DMS 273 treated with DMSO at 0.1 percent for 48 hours (cell line): Measurements from ENCODE around the gene PKP4.

Experiments used
- DNase-seq: peaks from one replicate; lab custom pipeline; 2025; lab: John Stamatoyannopoulos, UW

PKP4 gene

DNA sequence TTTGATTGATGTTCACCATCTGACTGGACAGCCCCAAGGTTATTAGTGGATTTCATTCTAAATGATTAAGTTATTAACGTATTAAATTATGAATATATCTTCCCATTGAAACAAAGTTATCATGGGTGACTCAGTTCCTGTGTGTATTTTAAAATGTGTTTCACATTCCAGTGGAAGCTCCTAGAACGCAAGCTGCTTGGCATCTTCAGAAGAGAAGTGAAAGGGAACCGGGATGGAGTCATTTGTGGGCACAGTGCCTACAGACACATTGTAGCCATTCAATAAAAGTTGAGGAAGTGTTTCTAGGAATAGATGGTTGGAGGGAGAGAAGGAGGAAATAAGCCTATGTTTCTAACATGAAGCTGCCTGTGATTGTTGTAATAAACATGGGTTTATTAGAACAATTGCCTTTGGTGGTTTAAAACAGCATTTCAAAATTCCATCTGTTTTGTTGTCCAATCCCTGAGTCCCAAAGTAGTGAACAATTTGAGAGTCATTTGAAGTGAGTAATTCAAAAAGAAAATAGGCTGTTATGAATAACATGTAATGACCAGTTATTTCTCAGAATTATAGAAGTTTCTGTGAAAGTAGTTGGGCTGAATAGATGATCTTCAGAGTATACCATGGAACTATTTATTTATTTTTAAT lies 143.5 kb downstream of the PKP4 start:
- no peak for DNase-seq

DNA sequence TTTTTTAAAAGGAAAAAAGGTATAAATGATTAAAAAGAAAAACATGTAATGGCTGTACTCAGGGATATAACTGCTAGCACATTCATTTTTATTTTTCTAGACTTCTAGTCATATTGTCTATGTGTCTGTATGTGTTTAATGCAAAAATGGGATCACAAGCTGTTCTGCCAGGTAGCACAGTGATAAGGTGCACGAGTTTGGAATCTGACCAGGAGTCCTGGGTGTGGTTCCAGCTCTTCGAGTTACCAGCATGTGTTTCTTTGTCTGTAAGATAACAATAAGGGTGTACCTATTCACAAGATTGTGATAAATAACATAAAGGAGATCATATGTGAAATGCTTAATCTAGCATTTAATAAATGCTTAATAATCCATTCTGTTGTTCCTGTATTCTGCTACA lies 145.3 kb downstream of the PKP4 start:
- DNase-seq: no peak

DNA sequence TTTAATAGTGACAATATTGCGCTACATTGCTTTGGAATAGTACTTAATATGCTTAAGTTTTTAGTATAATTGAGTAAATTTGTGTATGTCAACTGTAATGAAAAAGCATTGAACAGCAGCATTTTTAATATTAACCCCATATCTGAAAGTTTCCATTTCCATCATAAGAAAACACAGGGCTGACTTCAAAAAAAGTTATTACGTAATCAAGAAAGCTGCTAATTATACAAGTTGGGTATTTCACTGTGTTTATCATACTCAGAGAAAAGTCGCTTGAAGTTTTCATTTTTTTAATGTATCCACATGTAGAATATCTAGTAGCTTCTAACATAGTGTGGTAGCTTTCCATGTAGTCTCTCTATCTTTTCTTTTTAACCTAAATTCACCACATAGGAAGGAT lies 146.5 kb downstream of the PKP4 start:
- no peak for DNase-seq

DNA sequence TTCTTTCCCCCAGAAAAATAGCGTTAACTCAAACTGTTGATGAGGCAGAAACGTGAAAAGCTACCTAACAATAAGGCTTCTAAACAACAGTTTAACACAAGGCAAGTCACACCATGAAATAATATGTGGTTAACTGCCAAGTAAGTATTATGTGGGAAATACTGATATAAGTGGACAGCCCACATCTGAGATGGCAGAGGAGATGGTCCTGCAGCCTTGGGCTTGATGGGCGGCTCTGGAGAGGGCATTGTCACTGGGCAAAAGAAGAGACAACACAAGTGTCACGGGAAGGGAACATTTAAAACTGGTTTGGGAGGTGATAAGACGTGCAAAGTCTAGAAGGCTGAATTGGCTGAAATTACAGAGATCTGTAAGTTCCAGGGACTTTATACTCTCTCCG lies 147.2 kb downstream of the PKP4 start:
- DNase-seq: no peak

DNA sequence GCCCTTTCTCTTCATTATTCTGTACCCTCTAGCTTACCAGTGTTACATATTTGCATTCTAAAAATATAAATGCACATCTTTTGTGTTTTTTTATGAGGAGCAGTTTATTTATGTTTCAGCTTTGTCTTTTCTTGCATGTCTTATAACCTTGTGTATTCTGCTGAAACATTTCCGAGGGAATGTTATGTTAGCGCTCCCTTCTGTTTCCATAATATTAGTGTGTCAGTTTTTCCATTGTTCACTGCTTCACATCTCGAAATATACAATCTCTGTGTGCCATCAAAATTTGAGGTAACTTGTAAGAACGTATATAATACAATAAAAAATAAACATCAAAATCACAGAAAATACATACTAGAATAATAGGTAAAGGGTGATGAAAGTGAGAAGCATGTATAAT lies 153.3 kb downstream of the PKP4 start:
- DNase-seq: no peak

DNA sequence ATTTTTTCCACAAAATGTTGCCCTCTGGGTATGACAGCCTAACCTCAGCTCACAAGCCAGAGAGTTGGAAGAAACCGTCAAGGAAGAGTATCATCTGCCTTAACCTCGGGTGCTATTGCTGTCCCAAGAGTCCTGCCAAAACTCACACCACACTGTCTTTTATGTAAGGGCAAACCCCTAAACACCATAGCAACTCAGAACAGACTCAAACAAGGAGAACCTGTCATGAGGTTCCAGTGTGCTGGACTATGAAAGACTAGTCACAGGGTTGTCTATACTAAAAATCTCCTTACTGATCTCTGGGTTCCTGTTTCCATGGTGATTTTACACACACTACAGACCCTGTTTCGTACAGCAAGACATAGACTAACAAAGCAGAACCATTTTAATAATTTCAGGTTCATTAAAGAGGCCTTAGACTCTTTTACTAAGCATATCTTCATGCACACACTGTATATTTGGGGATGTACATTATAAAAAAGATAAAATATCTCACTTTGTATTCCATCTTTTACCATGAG lies 159.8 kb downstream of the PKP4 start:
- DNase-seq: no peak

DNA sequence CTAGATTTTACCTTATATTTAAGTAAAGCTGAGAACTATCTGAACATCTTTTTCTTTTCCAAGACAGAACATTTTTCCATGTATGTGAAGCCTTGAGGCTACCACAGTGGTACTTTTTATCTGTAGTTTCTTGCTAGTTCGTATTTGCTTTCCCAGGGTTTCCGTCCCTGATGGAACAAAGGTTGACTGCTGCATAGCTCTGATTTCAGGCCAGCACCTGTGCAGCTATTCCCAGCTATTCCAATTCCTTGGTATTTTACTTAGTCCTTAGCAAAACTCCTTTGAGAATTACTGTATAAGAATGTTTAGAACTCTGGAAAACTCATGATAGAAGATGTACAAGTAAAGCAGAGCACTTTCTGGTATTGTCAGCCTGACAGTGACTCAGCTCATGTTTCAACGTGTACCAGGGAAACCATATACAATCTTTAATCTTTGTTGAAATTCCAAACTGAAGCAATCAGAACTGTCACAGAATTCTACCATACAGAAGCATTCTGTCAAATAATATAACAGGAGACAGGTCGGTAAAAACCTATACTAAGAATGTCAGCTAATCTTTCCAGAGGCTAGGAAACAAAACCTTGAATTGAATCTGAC lies 162.2 kb downstream of the PKP4 start:
- no peak for DNase-seq

DNA sequence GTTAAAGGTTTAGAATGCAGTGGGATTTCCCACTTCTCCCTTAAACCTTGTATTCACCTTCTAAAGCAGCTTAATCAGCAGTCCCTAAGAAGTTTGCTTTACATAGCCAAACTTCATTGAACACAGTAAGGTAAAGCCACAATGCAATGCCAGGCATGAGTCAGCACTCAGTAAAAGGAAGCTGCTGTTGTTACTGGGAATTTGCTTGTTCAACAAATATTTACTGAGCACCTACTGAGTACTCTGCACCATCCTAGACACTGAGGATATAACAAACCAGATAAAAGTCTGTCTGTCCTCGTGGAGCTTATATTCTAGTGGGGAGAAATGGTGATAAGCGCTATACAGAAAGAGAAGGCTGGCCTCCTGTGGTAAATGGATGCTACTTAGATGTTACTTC lies 162.7 kb downstream of the PKP4 start:
- no peak for DNase-seq

DNA sequence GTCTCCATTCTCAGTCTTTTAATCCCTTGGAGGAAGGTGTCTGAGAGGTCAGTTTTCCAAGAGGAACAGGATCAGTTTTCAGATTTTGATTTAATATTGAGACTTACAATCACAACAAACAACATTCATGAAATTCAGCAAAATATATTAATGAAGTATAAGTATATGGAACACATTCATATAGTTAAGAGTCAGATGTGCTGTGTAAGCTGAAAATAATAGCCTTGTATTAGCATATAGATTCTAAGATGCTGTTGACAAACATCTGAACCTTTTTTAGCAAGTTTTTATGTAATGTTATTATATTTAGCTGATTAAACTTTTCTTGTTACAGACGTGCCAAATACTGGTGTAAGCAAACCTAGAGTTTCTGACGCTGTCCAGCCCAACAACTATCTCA lies 163.9 kb downstream of the PKP4 start:
- DNase-seq: no peak

DNA sequence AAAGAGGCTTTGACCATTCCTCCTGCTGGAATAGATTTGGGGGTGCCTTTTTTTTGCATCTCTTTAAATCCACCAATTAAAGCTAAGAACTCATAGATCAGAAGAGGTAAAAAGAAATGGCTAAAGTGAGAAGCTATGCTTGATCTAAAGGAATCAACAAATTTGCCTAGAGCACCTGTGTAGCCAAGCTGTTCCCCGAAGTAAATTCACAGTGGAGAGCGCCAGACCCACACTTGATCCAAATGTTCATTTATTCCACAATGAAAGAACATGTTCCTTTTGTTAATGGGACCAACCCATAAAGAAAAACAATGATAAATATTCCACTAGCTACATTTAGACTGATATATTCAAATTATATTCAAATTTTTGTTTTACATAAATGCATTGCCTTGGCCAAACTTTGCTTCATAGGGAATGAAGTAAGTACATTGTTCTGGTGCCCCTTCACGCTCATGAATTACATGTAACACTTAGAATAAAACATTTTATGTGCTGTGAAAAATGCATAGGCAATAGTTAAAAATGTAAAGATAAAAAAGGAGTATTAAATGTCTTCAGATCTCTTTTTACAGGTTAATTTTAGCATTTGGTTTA lies 167.4 kb downstream of the PKP4 start:
- DNase-seq: no peak

DNA sequence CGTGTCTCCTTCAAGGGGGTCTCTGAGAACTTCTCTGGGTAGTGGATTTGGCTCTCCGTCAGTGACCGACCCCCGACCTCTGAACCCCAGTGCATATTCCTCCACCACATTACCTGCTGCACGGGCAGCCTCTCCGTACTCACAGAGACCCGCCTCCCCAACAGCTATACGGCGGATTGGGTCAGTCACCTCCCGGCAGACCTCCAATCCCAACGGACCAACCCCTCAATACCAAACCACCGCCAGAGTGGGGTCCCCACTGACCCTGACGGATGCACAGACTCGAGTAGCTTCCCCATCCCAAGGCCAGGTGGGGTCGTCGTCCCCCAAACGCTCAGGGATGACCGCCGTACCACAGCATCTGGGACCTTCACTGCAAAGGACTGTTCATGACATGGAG lies 168.2 kb downstream of the PKP4 start:
- DNase-seq: no peak

DNA sequence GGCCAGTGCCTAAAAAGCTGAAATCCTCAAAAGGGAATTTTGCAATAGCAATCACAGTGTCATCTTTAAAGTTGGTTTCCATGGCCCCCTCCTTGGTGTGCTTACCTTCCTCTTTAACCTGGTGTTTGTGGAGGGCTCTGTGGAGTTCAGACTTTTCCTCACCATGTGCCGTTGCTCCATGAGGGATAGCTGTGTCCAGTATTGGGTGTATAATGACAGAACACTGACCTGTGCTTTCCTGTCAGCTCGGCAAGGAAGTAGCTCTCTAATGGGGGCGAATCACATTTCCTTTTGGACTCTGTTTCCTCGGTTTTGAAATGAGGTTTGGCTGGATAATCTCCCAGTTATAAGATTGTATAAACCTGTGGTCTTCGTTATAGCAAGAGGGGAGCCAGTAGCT lies 172.4 kb downstream of the PKP4 start:
- DNase-seq: no peak

DNA sequence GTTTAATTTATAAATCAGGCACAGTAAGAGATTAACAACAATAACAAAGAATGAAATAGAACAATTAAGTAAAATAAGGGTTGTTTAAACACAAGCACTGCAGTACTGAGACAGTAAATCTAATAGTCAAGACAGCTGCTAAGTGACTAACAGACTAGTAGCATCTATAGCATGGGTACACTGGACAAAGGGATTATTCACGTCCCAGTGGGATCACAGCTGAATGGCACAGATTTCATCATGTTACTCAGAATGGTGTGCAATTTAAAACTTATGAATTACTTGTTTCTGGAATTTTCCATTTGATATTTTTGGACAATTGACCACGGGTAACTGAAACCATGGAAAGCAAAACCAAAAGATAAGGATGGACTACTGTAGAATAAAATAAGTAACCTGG lies 176.5 kb downstream of the PKP4 start:
- no peak for DNase-seq

DNA sequence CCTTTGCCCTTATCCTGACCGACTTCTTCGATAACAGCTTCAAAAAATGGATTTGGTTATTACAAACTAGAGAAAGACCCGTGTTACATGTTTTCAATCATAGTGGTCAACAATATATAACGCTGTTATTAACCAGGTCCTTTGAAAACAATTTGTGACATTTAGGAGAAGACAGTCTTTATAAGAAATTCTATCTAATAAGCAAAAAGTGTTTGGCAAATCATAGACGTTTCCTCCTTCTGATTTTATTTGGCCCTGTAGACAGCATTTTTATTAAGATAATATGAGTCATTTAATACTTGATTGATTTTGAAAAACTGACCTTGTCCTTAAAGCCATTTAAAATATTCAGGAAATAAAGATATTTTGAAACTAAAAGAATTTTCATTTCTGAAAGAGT lies 177.9 kb downstream of the PKP4 start:
- DNase-seq: no peak

DNA sequence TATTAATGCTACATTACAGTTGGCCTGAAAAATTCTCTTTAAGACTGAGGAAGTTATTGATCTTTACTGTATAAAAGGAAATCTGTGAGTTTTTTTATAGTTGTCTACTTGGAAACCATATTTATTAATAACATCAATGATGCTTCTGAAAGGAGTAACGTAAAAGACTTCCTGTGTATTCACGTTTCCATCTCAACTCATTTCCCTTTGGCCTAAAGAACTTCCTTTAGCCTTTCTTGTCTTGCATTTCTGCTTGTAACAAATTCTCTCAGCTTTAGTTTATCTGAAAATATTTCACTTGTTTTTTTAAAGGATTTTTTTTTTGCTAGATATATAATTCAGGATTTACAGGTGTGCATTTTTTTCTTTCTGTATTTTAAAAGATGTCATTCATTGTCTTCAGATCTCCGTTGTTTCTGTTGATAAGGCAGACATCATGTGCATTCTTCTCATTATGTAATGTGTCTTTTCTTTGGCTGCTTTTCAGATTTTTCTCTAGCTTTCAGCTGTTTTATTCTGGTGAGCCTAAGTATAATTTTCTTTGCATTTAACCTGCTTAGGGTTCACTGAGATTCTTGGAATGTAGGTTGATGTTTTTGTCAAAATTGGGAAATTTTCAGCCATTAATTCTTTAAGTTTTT lies 179.3 kb downstream of the PKP4 start:
- no peak for DNase-seq

DNA sequence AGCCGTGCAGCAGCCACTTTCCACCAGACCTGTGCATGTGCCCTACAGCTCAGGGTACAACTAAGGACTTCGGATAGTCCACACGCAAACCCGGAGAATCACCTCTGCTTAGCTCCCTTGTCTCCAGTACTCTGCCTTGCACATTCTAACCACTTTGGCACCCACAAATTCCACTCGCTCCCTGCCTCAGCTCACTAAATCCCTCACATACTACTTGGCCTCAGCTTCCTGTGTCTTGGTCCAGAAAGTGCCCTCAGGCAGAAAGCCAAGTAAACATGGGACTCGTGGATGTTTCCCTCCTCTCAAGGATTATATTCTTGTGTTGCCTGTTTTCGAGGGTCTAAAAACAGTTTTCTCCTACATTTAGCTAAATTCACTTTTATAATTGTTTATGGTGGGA lies 180.6 kb downstream of the PKP4 start:
- DNase-seq: no peak

DNA sequence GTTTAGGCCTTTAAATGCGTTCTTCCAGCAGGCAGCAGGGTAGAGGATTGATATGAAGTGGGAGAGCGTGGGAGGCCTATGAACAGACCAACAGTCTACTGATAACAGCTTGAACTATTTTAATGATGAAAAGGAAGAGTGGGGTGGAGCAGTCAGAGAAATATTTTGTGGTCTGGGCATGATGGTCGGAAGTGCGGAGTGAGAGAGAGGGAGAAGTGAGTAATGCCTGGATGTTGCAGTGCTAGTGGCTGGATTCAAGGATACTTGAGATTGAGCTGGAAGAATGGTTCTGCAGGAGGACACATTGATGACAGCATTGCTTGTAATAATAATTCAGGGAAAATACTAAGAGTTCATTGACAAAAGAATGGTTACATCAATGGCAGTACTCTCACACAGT lies 187.4 kb downstream of the PKP4 start:
- no peak for DNase-seq

DNA sequence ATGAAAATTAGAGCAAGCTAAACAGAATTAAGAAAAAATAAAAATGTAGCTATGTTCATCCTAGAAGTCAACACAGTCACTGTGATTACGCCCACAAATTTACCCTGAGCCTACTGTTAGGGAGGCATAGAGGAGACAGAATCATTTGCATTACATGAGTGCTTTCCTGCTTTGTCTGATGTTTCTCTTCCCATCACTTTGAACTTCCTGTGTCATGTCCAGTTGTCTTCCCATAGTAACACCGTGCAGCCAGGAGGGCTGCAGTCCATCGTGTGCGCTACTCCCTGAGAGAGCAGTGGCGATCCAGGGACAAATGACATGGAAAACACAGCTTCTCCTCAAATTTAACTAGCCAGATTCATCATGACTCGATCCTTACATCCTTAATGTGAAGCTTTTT lies 188.5 kb downstream of the PKP4 start:
- no peak for DNase-seq

DNA sequence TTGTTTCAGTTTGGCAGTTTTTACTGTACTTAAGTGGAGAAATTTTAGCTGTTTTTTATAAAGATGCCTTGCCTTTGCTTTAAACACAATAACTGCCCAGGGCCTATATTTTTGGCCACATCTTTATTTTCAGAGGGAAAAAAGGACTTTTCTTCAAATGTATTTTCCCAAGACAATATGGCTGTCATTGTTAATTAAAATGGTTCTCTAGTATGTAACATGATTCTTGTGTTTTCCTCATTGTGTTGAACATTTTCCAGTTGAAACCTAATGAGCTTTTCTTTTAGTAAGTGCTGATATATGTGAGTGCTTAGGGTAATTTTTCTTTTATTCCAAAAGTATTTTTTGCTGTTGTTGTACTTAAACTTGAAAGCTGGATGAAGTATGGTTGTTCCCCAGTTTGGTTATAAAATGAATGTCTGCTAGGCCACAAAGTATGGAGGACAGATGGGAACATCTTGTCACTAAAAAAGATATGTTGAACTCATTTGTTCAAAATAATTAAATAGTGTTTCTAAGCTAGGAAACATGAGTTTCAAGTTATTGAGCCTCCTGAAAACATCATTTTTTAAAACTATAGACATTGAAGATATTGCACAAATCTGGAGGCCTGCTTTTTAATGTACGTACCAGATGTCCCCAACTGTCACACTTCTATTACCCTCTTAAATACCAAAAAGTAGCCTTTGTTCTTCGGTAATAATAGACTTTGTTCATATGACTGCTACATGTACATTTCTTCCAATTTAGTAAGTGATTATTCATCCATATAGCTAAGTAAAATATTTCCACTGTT lies 190.9 kb downstream of the PKP4 start:
- no peak for DNase-seq

DNA sequence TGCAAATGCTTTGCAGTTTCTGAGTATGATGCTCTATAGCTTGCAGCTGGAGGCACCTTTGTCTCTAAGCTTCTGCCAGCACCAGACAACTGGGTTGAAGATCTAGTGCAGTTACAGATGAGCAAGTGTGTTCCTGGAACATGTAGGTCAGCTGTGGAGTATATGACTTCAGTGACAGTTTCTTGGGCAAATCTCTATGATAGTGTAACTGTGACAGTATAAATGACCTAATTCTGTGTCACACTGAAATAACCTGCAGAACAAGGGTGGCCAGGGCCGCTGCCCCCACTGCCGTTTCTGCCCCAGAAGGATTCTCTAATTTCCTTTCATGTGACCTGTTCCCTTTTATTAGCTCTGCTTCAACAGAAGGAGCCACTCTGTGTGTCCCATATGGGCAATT lies 193.1 kb downstream of the PKP4 start:
- no peak for DNase-seq

DNA sequence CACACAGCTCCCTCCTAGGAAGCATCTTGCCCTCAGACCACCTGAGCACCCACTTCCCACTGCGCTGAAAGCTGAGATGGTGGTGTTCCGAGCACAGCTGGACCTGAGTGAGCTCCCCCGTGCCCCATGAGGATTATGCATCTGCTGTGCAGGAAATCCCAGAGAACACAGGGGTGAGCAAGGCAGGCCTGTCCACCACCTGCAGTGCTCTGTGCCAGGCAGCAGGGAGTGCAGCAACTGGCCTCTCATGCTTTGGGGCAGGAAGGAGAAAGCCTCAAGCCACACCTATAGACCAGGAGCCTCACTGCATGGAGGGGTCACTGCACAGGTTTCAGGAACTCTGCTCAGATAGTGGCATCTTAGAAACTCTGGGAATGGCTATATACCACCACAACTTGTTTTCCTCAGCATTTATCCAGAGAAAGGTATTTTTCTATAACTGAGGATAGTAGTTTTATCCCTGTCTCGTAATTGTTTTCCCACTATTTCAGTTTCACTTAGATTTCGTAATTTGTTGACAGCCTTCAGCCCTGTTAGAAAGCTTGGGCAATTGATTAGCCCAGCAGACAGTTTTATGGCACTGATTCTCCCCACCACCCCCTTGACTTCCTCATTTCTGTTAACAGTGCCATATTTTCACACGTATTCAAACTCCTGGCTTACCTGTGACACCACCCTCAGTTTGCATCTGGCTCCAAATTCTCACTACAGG lies 194.1 kb downstream of the PKP4 start:
- no peak for DNase-seq
